ENCODE data around the gene OTOR. TPM values are rescaled to one million over a fixed set of nuclear protein-coding genes. Genes with fewer than 3 reads are reported as not detected.
A peak's percentile ranks its signal among the peaks of the same experiment; 100 is the strongest.

The OTOR gene
- total RNA-seq, 1 donor, result not detected

DNA sequence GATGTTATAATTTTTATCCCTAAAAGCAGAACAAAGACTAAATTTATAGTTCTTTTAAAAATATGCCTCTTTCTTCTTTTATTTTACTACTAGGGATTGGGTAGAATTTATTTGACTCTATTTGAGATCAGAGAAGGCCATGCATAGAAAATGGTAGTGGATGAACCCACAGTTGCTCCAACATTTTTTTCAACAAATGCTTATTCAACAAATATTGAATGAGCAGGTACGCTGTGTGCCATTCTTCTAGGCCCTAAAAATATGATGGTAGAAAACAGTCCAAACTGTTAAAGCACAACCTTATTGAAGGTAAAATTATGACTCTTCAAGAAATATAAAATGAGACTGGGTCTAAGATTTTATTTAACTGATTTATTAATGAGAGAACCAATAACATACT lies 30.0 kb downstream of the OTOR start:
- DNase-seq (ENCODE audit: low read depth), result no peak
- H3K4me3 ChIP-seq (ENCODE audit: low read depth, low read length), result no peak overlapping the region
- TF ChIP-seq, protein P1, sequence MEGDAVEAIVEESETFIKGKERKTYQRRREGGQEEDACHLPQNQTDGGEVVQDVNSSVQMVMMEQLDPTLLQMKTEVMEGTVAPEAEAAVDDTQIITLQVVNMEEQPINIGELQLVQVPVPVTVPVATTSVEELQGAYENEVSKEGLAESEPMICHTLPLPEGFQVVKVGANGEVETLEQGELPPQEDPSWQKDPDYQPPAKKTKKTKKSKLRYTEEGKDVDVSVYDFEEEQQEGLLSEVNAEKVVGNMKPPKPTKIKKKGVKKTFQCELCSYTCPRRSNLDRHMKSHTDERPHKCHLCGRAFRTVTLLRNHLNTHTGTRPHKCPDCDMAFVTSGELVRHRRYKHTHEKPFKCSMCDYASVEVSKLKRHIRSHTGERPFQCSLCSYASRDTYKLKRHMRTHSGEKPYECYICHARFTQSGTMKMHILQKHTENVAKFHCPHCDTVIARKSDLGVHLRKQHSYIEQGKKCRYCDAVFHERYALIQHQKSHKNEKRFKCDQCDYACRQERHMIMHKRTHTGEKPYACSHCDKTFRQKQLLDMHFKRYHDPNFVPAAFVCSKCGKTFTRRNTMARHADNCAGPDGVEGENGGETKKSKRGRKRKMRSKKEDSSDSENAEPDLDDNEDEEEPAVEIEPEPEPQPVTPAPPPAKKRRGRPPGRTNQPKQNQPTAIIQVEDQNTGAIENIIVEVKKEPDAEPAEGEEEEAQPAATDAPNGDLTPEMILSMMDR (IDR thresholded peaks at IDR 0.05; ENCODE audit: insufficient read depth, low read length), result no peak

GRCh38 chr20:16781496-16781895 lies 33.3 kb downstream of the OTOR start:
- TF ChIP-seq, protein P1 (IDR thresholded peaks at IDR 0.05; ENCODE audit: insufficient read depth, low read length), result no peak
- H3K4me3 ChIP-seq (ENCODE audit: low read depth, low read length), result no peak overlapping the region
- no peak for DNase-seq (ENCODE audit: low read depth)

DNA sequence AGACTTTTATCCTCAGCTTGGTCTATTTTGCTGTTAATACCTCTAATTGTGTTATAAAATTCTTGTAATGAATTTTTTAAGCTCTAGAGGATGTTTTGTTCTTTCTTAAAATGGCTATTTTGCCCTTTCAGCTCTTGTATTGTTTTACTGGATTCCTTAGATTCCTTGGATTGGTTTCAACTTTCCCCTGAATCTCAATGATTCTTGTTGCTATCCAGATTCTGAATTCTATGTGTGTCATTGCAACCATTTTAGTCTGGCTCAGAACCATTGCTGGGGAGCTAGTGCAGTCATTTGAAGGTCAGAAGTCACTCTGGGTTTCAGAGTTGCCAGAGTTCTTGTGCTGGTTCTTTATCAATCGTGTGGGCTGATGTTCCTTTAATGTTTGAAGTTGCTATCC lies 37.1 kb downstream of the OTOR start:
- TF ChIP-seq, protein P1 (IDR thresholded peaks at IDR 0.05; ENCODE audit: insufficient read depth, low read length), result no peak
- DNase-seq (ENCODE audit: low read depth), result peak; percentile 51

More for the DNA sequence above, 37.1 kb downstream of the OTOR start:
- H3K4me3 ChIP-seq (ENCODE audit: low read depth, low read length), result no peak overlapping the region

Other genes starting within 250 kb of the OTOR start
- gene KIF16B, start 174.9 kb upstream of the OTOR start, total RNA-seq (ENCODE audit: low replicate concordance), result 14.5 and 17.7 TPM in 2 replicates
- gene SNRPB2, start 18.3 kb upstream of the OTOR start, total RNA-seq (ENCODE audit: low replicate concordance), result 50.5 and 58.6 TPM in 2 replicates

Measured in fibroblast of the aortic adventitia (primary cell).